Glutamatergic neuron (in vitro differentiated cells): ENCODE results near the gene SMIM20. TPM values are rescaled to one million over a fixed set of nuclear protein-coding genes. Genes with fewer than 3 reads are reported as not detected.

Source experiments
- DNase-seq: peaks from one replicate; pipeline ENCODE4 v3.0.0; 2022
- H3K27ac Mint-ChIP-seq: one replicate; pipeline ENCODE4 v1.8.0; 2020; ENCODE audit warnings: mild to moderate bottlenecking, mixed read lengths, inconsistent platforms; ENCODE audit not compliant: unreplicated experiment
- H3K27me3 Mint-ChIP-seq: one replicate; pipeline ENCODE4 v1.8.0; 2020; ENCODE audit warnings: mild to moderate bottlenecking, moderate library complexity, mixed read lengths, inconsistent platforms; ENCODE audit not compliant: unreplicated experiment
- H3K36me3 Mint-ChIP-seq: one replicate; pipeline ENCODE4 v1.8.0; 2020; ENCODE audit warnings: mild to moderate bottlenecking, mixed read lengths, inconsistent platforms; ENCODE audit not compliant: unreplicated experiment
- H3K4me1 Mint-ChIP-seq: one replicate; pipeline ENCODE4 v1.8.0; 2020; ENCODE audit warnings: mild to moderate bottlenecking, low read depth, mixed read lengths, inconsistent platforms; ENCODE audit not compliant: unreplicated experiment
- H3K4me3 Mint-ChIP-seq: one replicate; pipeline ENCODE4 v1.8.0; 2020; ENCODE audit warnings: mild to moderate bottlenecking, mixed read lengths, inconsistent platforms; ENCODE audit not compliant: unreplicated experiment
- H3K9me3 Mint-ChIP-seq: one replicate; pipeline ENCODE4 v1.8.0; 2020; ENCODE audit warnings: mild to moderate bottlenecking, moderate library complexity, mixed read lengths, inconsistent platforms; ENCODE audit not compliant: unreplicated experiment
- total RNA-seq: library from RNA; stranded (reverse); fragmentation: NEBNext Ultra II Directional; extraction: Animal tissue kit (Norgen Biotek cat#: 25700); gene quantifications from one replicate; pipeline ENCODE4 v1.2.1, GENCODE V29; 2021; ENCODE audit not compliant: unreplicated experiment
- TF ChIP-seq, protein P1 (sequence below): fragments of 200-600 bp; sonication (generic); IDR thresholded peaks from one replicate; pipeline ENCODE4 v1.5.0; 2021; ENCODE audit not compliant: partially characterized antibody, unreplicated experiment

The SMIM20 gene
- total RNA-seq, 1 donor from 2014 or later = 19.6 TPM

DNA sequence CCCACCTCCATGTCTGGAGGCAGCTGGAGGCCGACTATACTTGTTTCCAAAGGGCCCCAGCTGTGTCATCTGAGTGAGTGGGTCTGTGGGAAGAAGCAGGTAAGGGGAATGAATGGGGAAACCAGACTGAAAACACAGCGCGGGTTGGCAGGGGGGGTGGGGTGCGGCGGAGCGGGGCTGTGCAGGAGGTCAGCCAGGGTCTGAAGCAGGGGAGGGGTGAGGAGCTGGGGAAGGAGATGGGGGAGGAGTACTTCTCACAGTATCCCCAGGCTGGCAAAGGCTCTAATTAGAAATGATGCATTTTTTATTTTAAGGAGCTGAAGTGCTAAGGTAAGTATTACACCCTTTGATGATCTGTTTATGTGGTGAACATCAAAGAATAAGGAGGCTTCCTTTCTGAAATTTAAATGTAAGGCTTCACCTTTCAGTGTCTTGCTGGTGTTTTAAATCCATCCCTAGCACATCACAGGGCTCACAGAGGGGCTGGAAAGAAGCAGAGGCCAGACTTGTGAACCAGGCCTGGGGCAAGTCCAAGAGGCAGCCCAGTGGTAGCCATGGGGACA, 37.5 kb downstream of the SMIM20 start:
- Mint-ChIP-seq H3K9me3 (peaks cover 3% of the 10 kb centered on the region), H3K36me3 (peaks cover 7% of the 10 kb centered on the region), H3K4me1 (peaks cover 3% of the 10 kb centered on the region), H3K27ac (no peak overlapping the region), H3K4me3 (no peak overlapping the region), H3K27me3 (no peaks in the 10 kb centered on the region)
- TF ChIP-seq, protein P1, sequence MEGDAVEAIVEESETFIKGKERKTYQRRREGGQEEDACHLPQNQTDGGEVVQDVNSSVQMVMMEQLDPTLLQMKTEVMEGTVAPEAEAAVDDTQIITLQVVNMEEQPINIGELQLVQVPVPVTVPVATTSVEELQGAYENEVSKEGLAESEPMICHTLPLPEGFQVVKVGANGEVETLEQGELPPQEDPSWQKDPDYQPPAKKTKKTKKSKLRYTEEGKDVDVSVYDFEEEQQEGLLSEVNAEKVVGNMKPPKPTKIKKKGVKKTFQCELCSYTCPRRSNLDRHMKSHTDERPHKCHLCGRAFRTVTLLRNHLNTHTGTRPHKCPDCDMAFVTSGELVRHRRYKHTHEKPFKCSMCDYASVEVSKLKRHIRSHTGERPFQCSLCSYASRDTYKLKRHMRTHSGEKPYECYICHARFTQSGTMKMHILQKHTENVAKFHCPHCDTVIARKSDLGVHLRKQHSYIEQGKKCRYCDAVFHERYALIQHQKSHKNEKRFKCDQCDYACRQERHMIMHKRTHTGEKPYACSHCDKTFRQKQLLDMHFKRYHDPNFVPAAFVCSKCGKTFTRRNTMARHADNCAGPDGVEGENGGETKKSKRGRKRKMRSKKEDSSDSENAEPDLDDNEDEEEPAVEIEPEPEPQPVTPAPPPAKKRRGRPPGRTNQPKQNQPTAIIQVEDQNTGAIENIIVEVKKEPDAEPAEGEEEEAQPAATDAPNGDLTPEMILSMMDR = no peak
- DNase-seq = no peak

DNA sequence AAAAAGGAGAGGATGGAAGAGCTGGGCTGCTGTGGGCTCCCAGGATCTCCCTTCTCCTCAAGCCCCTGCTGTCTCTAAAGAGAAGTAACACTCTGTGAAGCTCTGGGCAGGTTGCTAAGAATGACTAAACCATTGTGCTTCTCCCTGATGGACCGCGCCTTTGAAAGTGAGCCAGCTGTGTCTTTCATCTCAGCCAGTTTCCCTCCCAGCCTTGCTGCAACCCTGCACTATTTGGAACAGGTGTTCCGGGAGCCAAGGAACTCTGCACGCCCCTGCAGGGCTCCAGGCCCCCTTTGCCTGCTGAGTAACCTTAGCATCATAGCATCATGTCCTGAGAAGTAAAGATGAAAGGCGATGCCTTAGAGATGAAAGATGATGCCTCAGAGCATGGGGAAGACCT, 39.7 kb downstream of the SMIM20 start:
- H3K9me3 Mint-ChIP-seq = peaks cover 3% of the 10 kb centered on the region
- no peaks in the 10 kb centered on the region for H3K27me3 Mint-ChIP-seq
- H3K4me3 Mint-ChIP-seq = no peak overlapping the region
- TF ChIP-seq, protein P1 = no peak
- DNase-seq = no peak
- H3K36me3 Mint-ChIP-seq = peaks cover 7% of the 10 kb centered on the region
- H3K4me1 Mint-ChIP-seq = peaks cover 3% of the 10 kb centered on the region
- no peak overlapping the region for H3K27ac Mint-ChIP-seq

GRCh38 chr4:25954293-25954904, 40.4 kb downstream of the SMIM20 start:
- Mint-ChIP-seq H3K36me3 (peaks cover 7% of the 10 kb centered on the region), H3K4me3 (no peak overlapping the region), H3K27me3 (no peaks in the 10 kb centered on the region), H3K4me1 (peaks cover 3% of the 10 kb centered on the region), H3K9me3 (no peaks in the 10 kb centered on the region), H3K27ac (no peak overlapping the region)
- TF ChIP-seq, protein P1 = no peak
- no peak for DNase-seq

DNA sequence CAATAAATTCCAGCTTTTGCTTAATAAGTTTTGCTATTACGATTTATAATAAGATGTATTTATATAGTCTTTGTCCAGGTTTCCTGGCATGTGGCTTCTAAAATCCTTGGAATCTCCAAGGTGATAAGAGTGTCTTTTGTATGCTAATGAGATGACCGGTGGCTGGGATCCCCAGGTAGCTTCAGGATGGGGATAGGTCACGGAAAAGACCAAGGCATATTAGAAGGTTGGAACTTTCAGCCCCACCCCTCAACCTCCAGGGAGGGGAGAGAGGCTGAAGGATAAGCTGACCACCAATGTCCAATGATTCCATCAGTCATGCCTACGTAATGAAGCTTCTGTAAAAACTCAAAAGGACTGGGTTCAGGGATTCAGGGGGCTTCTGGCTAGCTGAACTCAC, 41.7 kb downstream of the SMIM20 start:
- Mint-ChIP-seq H3K36me3 (peaks cover 7% of the 10 kb centered on the region), H3K27me3 (no peaks in the 10 kb centered on the region), H3K4me3 (no peak overlapping the region), H3K4me1 (peaks cover 1% of the 10 kb centered on the region), H3K9me3 (no peaks in the 10 kb centered on the region), H3K27ac (no peak overlapping the region)
- no peak for DNase-seq
- TF ChIP-seq, protein P1 = no peak

DNA sequence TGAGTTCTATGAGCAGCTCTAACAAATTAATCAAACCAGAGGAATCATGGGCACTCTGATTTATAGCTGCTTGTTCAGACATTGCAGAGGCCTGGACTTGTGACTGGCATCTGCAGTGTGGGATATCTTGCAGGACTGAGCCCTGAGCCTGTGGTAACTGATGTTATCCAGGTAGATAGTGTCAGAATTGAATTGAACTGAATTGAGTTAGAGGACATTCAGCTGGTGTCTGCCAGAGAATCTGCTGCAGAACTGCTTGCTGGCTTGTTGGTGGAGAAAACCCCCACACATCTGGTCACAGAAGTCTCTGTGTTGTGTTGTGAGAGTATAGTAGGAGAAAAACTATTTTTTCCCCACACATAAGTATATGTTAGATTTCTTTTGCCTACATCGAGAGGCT, 42.2 kb downstream of the SMIM20 start:
- H3K4me3 Mint-ChIP-seq = no peak overlapping the region
- peaks cover 7% of the 10 kb centered on the region for H3K36me3 Mint-ChIP-seq
- no peak overlapping the region for H3K27ac Mint-ChIP-seq
- H3K4me1 Mint-ChIP-seq = no peaks in the 10 kb centered on the region
- no peak for DNase-seq
- no peaks in the 10 kb centered on the region for H3K9me3 Mint-ChIP-seq
- no peaks in the 10 kb centered on the region for H3K27me3 Mint-ChIP-seq
- TF ChIP-seq, protein P1 = no peak
